ENCODE measurements around the gene LPXN. TPM values are rescaled to one million over a fixed set of nuclear protein-coding genes. Genes with fewer than 3 reads are reported as not detected.

The LPXN gene
- total RNA-seq, result 10 to 100 TPM in 1 of 4 donors, 1 to 10 TPM in 3; 4.8 to 11.4 (median 6.9) TPM
- 10 to 100 TPM; 12.0 to 26.8 (median 13.6) TPM for polyA plus RNA-seq

DNA sequence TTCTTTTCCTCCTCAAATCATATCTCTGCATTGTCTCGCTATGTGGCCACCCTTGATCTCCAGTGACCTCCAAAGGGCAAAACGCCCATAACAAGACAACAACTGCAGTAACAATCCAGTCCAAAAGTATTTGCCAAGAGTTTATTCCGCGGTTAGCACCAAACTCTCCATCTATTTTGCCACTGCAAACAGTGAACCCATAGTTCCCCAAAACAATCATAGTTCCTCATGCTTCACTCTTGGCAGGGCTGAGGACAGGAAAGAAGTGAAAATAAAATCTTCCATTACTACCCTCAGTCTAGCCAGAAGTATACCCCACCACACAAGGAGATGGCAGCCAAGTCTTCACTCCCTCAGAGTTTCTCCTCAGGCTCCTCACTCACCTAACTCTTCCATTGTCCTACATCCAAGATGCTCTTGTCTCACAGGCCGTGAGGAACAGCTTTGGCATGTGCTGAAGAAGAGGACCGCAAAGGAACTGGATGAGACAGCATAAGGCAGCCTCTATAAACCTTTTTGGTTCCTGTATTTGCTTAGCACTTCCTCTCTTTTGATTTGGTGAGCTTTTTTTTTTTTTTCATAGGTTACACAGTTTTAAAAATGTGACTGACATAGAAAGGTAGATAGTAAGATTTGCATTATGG lies at the start of gene LPXN:
TSS of gene LPXN (minus strand) at position 480 of the 644 bp plus-strand sequence. CDS start at position 396, 84 bp downstream.
- Histone ChIP-seq H3K36me3 (no peaks in the 10 kb centered on the region), H3K9me3 (no peaks in the 10 kb centered on the region), H3K27ac (peak within 1 kb of the TSS; percentile 98 to 100 (median 100)), H3K27me3 (no peaks in the 10 kb centered on the region), H3K4me3 (peak within 1 kb of the TSS in 1 of 4 donors; percentile 11), H3K4me1 (peaks cover 0 to 45% (median 34%) of the 10 kb centered on the region in 4 donors)
- 41 to 62% methylated on average over 6 of the region's 6 CpGs for WGBS, 2 donors
- DNase-seq, result no peak
- intact Hi-C loops (cut with DNase I), result loop anchor here (5.0 to 10.0 kb wide), 6 partner anchors 102 to 1253 kb away; partner anchors contain the start of genes FAM111A, STX3, TNKS1BP1 and ZDHHC5
- TF ChIP-seq, protein P1, sequence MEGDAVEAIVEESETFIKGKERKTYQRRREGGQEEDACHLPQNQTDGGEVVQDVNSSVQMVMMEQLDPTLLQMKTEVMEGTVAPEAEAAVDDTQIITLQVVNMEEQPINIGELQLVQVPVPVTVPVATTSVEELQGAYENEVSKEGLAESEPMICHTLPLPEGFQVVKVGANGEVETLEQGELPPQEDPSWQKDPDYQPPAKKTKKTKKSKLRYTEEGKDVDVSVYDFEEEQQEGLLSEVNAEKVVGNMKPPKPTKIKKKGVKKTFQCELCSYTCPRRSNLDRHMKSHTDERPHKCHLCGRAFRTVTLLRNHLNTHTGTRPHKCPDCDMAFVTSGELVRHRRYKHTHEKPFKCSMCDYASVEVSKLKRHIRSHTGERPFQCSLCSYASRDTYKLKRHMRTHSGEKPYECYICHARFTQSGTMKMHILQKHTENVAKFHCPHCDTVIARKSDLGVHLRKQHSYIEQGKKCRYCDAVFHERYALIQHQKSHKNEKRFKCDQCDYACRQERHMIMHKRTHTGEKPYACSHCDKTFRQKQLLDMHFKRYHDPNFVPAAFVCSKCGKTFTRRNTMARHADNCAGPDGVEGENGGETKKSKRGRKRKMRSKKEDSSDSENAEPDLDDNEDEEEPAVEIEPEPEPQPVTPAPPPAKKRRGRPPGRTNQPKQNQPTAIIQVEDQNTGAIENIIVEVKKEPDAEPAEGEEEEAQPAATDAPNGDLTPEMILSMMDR (IDR thresholded peaks at IDR 0.05), result no peak
- no peak for TF ChIP-seq EP300 (IDR thresholded peaks at IDR 0.05)
- peak in 3 of 4 donors; percentile 10 to 34 (median 28) for TF ChIP-seq POLR2AphosphoS5 (IDR thresholded peaks at IDR 0.05)

DNA sequence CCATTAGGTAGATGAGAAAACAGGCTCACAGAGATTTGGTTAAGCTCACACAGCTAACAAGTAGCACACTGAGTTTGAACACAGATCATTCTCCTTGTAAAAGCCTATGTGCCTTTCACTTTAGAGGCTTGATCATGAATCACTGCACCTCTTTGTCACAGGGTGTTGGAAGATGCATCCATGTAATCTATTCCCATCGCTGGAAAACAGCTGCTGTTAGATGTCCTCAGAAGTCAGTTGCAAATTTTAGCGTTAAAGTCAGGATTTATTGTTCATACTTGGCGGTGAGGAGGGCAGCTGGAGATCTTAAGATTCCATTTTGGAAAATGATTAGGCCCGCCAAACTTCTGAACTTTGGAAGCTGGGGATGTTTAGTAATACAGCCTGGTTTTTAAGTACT lies 49.4 kb upstream of the LPXN start:
- Histone ChIP-seq H3K27ac (no peak overlapping the region), H3K27me3 (no peaks in the 10 kb centered on the region), H3K4me1 (peaks cover 0 to 50% (median 25%) of the 10 kb centered on the region in 4 donors), H3K4me3 (no peak overlapping the region), H3K36me3 (peaks cover 5 to 46% (median 9%) of the 10 kb centered on the region in 4 donors), H3K9me3 (no peaks in the 10 kb centered on the region)
- no peak for DNase-seq
- intact Hi-C loops (cut with DNase I), result no loop called here
- TF ChIP-seq POLR2A (IDR thresholded peaks at IDR 0.05) (no peak), POLR2AphosphoS5 (IDR thresholded peaks at IDR 0.05) (no peak), EP300 (IDR thresholded peaks at IDR 0.05) (no peak)
- TF ChIP-seq, protein P1 (IDR thresholded peaks at IDR 0.05), result no peak
- 94% methylated on average over 4 of the region's 4 CpGs for WGBS, 2 donors

DNA sequence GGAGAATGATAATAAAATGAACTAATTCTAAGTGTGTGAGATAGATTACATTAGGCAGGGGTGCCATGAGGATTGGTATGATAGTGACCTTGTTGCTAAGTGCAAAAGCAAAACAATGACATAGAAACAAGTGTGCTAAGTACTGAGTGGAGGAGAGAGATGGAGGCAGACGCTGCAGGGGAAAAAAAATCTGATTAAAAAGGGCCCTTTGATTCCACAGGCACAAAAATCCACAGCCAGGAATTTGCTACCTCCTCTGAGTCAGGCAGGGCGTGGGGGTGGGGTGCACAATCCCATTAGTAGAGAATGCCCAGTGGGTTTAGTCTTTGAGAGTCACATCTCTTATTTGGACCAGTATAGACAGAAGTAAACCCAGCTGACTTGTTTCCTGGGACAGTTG lies 46.7 kb upstream of the LPXN start, which contains the start of gene CNTF:
TSS of gene CNTF (plus strand) at position 322 of the 400 bp plus-strand sequence. CDS start 88 bp downstream, outside the sequence.
- intact Hi-C loops (cut with DNase I), result no loop called here
- Histone ChIP-seq H3K27me3 (no peaks in the 10 kb centered on the region), H3K9me3 (no peaks in the 10 kb centered on the region), H3K27ac (peak within 1 kb of the TSS in 3 of 4 donors; percentile 10 to 38 (median 11)), H3K36me3 (peaks cover 9 to 74% (median 24%) of the 10 kb centered on the region in 4 donors), H3K4me3 (no peak within 1 kb of the TSS), H3K4me1 (peaks cover 0 to 35% (median 14%) of the 10 kb centered on the region in 4 donors)
- TF ChIP-seq POLR2A (IDR thresholded peaks at IDR 0.05) (no peak), EP300 (IDR thresholded peaks at IDR 0.05) (no peak), POLR2AphosphoS5 (IDR thresholded peaks at IDR 0.05) (no peak)
- TF ChIP-seq, protein P1 (IDR thresholded peaks at IDR 0.05), result no peak
- DNase-seq, result no peak
- 62 to 76% methylated on average over 2 of the region's 2 CpGs for WGBS, 2 donors

DNA sequence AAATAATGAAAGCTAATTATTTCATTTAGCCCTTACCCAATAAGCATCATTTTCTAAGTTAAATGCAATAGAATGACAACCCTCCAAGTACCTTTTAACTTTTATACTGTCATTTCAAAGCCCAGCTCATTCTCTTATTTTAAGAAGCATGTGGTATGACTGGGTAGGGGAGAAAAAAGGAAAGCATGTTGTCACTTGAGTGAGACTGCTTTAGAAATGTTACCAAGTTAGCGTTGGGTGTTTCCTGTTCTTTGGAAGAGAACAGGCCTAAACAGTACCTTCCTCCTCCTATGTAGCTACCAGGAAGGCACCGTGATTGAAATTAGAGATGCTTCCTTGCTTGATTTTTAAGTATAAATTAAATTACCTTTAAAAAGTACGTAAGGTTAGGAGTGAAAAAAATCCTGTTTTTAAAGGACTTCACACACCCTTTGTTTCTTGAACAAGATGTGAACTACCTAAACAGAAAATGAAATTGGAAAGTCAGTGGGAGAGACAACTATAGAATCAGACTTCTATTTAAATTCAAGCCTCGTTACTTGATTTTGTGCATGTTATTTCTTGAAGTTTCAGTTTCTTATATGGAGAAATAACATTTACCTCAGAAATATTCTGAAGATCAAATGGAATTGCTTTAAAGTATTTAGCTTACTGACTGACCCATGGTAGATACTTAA lies 46.1 kb upstream of the LPXN start:
- Histone ChIP-seq H3K36me3 (peaks cover 12 to 80% (median 30%) of the 10 kb centered on the region in 4 donors), H3K4me3 (no peak overlapping the region), H3K27me3 (no peaks in the 10 kb centered on the region), H3K4me1 (peaks cover 0 to 34% (median 10%) of the 10 kb centered on the region in 4 donors), H3K27ac (peak overlapping the region in 3 of 4 donors; percentile 10 to 15 (median 11)), H3K9me3 (no peaks in the 10 kb centered on the region)
- intact Hi-C loops (cut with DNase I), result no loop called here
- WGBS, 2 donors, result 83 to 93% methylated on average over 4 of the region's 4 CpGs
- DNase-seq, result no peak
- TF ChIP-seq, protein P1 (IDR thresholded peaks at IDR 0.05), result no peak
- no peak for TF ChIP-seq POLR2A (IDR thresholded peaks at IDR 0.05)
- TF ChIP-seq EP300 (IDR thresholded peaks at IDR 0.05), result no peak
- no peak for TF ChIP-seq POLR2AphosphoS5 (IDR thresholded peaks at IDR 0.05)
